ENCODE results near the gene CCDC47.

CCDC47 gene

DNA sequence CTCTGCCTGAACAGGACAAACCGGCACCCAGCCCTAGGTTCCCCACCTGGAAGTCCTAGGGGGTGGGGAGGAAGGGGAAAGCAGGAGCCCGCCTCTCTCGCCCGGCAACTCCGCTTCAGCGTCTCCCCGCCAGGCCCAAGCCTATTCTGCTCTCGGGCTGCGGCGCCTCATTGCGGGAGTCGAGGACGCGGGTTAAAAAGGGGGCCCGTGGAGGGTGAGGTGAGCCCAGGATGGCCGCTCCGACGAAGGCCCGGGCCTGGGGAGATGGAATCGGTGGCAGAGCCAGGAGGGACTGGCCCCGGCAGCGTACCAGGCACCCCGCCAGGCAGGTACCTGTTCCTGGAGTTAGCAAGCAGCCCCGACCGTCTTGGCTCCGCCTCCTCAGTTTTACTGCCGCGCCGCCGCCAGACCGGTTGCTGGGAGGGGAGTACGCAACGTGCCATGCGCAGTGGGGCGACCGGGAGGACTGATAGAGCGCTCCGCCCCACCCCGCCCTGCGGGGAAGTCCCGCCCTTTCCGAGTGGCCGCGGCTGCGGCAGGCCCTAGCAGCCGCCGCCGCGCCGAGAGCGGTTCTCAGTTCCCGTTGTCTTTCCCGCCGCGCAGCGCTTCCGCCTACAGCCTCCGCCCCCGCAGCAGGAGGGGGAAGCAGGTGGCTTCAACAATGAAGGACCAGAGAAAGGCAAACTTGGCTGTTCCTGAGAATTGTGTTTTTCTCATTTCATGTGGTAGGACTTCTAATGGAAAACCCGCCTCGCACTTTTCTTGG, 31.8 kb downstream of the CCDC47 start, which contains the start of gene STRADA (continued):
- peak; percentile 96 for TF ChIP-seq ZNF600 (tag by site-specific recombination; IDR thresholded peaks at IDR 0.05)
- no peak for TF ChIP-seq ZNF292 (tag by site-specific recombination; IDR thresholded peaks at IDR 0.05; ENCODE audit: borderline replicate concordance, low read depth)
- TF ChIP-seq, protein P1, sequence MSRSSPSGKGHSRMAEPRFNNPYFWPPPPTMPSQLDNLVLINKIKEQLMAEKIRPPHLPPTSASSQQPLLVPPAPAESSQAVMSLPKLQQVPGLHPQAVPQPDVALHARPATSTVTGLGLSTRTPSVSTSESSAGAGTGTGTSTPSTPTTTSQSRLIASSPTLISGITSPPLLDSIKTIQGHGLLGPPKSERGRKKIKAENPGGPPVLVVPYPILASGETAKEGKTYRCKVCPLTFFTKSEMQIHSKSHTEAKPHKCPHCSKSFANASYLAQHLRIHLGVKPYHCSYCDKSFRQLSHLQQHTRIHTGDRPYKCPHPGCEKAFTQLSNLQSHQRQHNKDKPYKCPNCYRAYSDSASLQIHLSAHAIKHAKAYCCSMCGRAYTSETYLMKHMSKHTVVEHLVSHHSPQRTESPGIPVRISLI (tag by site-specific recombination; IDR thresholded peaks at IDR 0.05): no peak
- no peak for TF ChIP-seq ZNF174 (tag by site-specific recombination; IDR thresholded peaks at IDR 0.05)
- peak; percentile 86 for TF ChIP-seq ZNF24 (tag by site-specific recombination; IDR thresholded peaks at IDR 0.05)
- peak; percentile 53 for TF ChIP-seq ZNF629 (tag by site-specific recombination; IDR thresholded peaks at IDR 0.05)
- TF ChIP-seq, protein P2, sequence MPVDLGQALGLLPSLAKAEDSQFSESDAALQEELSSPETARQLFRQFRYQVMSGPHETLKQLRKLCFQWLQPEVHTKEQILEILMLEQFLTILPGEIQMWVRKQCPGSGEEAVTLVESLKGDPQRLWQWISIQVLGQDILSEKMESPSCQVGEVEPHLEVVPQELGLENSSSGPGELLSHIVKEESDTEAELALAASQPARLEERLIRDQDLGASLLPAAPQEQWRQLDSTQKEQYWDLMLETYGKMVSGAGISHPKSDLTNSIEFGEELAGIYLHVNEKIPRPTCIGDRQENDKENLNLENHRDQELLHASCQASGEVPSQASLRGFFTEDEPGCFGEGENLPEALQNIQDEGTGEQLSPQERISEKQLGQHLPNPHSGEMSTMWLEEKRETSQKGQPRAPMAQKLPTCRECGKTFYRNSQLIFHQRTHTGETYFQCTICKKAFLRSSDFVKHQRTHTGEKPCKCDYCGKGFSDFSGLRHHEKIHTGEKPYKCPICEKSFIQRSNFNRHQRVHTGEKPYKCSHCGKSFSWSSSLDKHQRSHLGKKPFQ (tag by site-specific recombination; IDR thresholded peaks at IDR 0.05): no peak
- peak; percentile 77 for TF ChIP-seq KLF8 (tag by site-specific recombination; IDR thresholded peaks at IDR 0.05)
- TF ChIP-seq GLIS1 (tag by site-specific recombination; IDR thresholded peaks at IDR 0.05): peak; percentile 69
- TF ChIP-seq, protein P3, sequence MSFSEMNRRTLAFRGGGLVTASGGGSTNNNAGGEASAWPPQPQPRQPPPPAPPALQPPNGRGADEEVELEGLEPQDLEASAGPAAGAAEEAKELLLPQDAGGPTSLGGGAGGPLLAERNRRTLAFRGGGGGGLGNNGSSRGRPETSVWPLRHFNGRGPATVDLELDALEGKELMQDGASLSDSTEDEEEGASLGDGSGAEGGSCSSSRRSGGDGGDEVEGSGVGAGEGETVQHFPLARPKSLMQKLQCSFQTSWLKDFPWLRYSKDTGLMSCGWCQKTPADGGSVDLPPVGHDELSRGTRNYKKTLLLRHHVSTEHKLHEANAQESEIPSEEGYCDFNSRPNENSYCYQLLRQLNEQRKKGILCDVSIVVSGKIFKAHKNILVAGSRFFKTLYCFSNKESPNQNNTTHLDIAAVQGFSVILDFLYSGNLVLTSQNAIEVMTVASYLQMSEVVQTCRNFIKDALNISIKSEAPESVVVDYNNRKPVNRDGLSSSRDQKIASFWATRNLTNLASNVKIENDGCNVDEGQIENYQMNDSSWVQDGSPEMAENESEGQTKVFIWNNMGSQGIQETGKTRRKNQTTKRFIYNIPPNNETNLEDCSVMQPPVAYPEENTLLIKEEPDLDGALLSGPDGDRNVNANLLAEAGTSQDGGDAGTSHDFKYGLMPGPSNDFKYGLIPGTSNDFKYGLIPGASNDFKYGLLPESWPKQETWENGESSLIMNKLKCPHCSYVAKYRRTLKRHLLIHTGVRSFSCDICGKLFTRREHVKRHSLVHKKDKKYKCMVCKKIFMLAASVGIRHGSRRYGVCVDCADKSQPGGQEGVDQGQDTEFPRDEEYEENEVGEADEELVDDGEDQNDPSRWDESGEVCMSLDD (tag by site-specific recombination; IDR thresholded peaks at IDR 0.05): peak; percentile 71
- TF ChIP-seq KLF1 (tag by site-specific recombination; IDR thresholded peaks at IDR 0.05): peak; percentile 90
- TF ChIP-seq, protein P4, sequence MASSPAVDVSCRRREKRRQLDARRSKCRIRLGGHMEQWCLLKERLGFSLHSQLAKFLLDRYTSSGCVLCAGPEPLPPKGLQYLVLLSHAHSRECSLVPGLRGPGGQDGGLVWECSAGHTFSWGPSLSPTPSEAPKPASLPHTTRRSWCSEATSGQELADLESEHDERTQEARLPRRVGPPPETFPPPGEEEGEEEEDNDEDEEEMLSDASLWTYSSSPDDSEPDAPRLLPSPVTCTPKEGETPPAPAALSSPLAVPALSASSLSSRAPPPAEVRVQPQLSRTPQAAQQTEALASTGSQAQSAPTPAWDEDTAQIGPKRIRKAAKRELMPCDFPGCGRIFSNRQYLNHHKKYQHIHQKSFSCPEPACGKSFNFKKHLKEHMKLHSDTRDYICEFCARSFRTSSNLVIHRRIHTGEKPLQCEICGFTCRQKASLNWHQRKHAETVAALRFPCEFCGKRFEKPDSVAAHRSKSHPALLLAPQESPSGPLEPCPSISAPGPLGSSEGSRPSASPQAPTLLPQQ (tag by site-specific recombination; IDR thresholded peaks at IDR 0.05): peak; percentile 49
- peak; percentile 56 for TF ChIP-seq MZF1 (tag by site-specific recombination; IDR thresholded peaks at IDR 0.05; ENCODE audit: borderline replicate concordance)
- no peak for TF ChIP-seq ZNF248 (tag by site-specific recombination; IDR thresholded peaks at IDR 0.05)
- peak; percentile 90 for TF ChIP-seq ZXDB (tag by site-specific recombination; IDR thresholded peaks at IDR 0.05)
- TF ChIP-seq, protein P5, sequence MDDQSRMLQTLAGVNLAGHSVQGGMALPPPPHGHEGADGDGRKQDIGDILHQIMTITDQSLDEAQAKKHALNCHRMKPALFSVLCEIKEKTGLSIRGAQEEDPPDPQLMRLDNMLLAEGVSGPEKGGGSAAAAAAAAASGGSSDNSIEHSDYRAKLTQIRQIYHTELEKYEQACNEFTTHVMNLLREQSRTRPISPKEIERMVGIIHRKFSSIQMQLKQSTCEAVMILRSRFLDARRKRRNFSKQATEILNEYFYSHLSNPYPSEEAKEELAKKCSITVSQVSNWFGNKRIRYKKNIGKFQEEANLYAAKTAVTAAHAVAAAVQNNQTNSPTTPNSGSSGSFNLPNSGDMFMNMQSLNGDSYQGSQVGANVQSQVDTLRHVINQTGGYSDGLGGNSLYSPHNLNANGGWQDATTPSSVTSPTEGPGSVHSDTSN (CRISPR knock-in tag; IDR thresholded peaks at IDR 0.05): peak; percentile 69; the same call in 1 of the 2 replicates
- TF ChIP-seq ZNF335 (tag by site-specific recombination; conservative IDR thresholded peaks at IDR 0.05): peak; percentile 100
- TF ChIP-seq, protein P6, sequence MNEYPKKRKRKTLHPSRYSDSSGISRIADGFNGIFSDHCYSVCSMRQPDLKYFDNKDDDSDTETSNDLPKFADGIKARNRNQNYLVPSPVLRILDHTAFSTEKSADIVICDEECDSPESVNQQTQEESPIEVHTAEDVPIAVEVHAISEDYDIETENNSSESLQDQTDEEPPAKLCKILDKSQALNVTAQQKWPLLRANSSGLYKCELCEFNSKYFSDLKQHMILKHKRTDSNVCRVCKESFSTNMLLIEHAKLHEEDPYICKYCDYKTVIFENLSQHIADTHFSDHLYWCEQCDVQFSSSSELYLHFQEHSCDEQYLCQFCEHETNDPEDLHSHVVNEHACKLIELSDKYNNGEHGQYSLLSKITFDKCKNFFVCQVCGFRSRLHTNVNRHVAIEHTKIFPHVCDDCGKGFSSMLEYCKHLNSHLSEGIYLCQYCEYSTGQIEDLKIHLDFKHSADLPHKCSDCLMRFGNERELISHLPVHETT (tag by site-specific recombination; IDR thresholded peaks at IDR 0.05): peak; percentile 60
- TF ChIP-seq ZNF114 (tag by site-specific recombination; IDR thresholded peaks at IDR 0.05): no peak
- TF ChIP-seq GLIS2 (tag by site-specific recombination; IDR thresholded peaks at IDR 0.05): peak; percentile 62
- peak; percentile 76; the same call in 1 of the 2 replicates for TF ChIP-seq KLF9 (tag by site-specific recombination; IDR thresholded peaks at IDR 0.05; ENCODE audit: low read depth)
- no peak for TF ChIP-seq ZNF621 (tag by site-specific recombination; IDR thresholded peaks at IDR 0.05)
- TF ChIP-seq, protein P7, sequence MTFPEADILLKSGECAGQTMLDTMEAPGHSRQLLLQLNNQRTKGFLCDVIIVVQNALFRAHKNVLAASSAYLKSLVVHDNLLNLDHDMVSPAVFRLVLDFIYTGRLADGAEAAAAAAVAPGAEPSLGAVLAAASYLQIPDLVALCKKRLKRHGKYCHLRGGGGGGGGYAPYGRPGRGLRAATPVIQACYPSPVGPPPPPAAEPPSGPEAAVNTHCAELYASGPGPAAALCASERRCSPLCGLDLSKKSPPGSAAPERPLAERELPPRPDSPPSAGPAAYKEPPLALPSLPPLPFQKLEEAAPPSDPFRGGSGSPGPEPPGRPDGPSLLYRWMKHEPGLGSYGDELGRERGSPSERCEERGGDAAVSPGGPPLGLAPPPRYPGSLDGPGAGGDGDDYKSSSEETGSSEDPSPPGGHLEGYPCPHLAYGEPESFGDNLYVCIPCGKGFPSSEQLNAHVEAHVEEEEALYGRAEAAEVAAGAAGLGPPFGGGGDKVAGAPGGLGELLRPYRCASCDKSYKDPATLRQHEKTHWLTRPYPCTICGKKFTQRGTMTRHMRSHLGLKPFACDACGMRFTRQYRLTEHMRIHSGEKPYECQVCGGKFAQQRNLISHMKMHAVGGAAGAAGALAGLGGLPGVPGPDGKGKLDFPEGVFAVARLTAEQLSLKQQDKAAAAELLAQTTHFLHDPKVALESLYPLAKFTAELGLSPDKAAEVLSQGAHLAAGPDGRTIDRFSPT (tag by site-specific recombination; IDR thresholded peaks at IDR 0.05): peak; percentile 62
- TF ChIP-seq, protein P8, sequence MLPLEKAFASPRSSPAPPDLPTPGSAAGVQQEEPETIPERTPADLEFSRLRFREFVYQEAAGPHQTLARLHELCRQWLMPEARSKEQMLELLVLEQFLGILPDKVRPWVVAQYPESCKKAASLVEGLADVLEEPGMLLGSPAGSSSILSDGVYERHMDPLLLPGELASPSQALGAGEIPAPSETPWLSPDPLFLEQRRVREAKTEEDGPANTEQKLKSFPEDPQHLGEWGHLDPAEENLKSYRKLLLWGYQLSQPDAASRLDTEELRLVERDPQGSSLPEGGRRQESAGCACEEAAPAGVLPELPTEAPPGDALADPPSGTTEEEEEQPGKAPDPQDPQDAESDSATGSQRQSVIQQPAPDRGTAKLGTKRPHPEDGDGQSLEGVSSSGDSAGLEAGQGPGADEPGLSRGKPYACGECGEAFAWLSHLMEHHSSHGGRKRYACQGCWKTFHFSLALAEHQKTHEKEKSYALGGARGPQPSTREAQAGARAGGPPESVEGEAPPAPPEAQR (tag by site-specific recombination; IDR thresholded peaks at IDR 0.05): no peak
- peak; percentile 93 for TF ChIP-seq ZFP37 (tag by site-specific recombination; IDR thresholded peaks at IDR 0.05)
- TF ChIP-seq ZNF510 (tag by site-specific recombination; IDR thresholded peaks at IDR 0.05; ENCODE audit: insufficient replicate concordance): no peak
